Measurements from ENCODE around the gene NRXN3. TPM values are rescaled to one million over a fixed set of nuclear protein-coding genes. Genes with fewer than 3 reads are reported as not detected.

The NRXN3 gene
- polyA plus RNA-seq (ENCODE audit: insufficient read length in 3 of 3) = 1 to 10 TPM; 6.4 to 7.9 (median 6.9) TPM
- long read RNA-seq, donor 1 = 0 reads
- long read RNA-seq, donor 2 = 0 reads
- long read RNA-seq, donor 3, partial matches to known transcripts = 0 of 2 reads
- long read RNA-seq, donor 3, other reads (novel, unspliced or antisense) = 0 of 2 reads
- long read RNA-seq, donor 4 = 0 reads
- long read RNA-seq, donor 5 = 0 reads
- long read RNA-seq, donor 6 = 0 reads
- long read RNA-seq, donor 7 = 0 reads
- long read RNA-seq, donor 8 = 0 reads
- long read RNA-seq, donor 9 = 0 reads
- long read RNA-seq, donor 10, full-length matches to known transcripts = 1 of 1 reads
- long read RNA-seq, donor 10, partial matches to known transcripts = 0 of 1 reads
- long read RNA-seq, donor 10, other reads (novel, unspliced or antisense) = 0 of 1 reads
- long read RNA-seq, donor 11, partial matches to known transcripts = 0 of 1 reads
- long read RNA-seq, donor 11, other reads (novel, unspliced or antisense) = 0 of 1 reads
- long read RNA-seq, donor 12 = 0 reads
- long read RNA-seq, donor 13 = 0 reads
- long read RNA-seq, donor 14 = 0 reads
- long read RNA-seq, donor 15 = 0 reads
- long read RNA-seq, donor 16 = 0 reads

- peak in 9 of 11 donors; percentile 7 to 28 (median 21) for DNase-seq (ENCODE audit: extremely low read depth in 1 of 11, low read depth in 9 of 11, low spot score in 4 of 11)
Observed at GRCh38 chr14:78170203-78170602, at the start of gene NRXN3. Gene NRXN3 (plus strand): TSS chr14:78170373. CDS start chr14:78243094, 72,721 bp downstream.

GRCh38 chr14:78122436-78122835 lies 47.7 kb upstream of the NRXN3 start:
- DNase-seq (ENCODE audit: extremely low read depth in 1 of 11, low read depth in 9 of 11, low spot score in 4 of 11) = no peak

DNA sequence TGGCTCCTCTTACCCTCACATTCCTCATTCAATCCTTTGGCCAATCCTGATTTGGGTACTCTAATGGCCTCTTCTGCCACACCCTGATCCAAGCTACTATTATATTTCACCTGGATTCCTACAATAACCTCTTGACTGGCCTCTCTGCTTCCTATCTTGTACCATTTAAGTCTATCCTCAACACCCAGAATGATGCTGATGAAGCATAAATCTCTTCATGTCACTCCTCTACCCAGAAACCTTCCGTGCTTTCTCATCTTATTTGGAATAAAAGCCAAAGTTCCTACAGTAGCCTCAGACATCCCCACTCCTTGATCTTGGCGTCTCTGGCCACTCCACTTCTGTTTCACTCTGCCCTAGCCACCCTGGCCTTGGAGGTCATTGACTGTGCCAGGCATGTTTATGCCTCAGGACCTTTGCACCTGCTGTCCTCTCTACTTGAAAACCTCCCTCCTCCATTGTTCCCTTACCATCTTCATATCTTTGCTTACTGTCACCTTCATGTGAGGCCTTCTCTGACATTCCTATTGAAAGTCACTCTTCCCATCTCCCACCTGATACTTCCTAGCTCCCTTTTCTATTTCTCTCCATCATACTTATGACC lies 46.4 kb upstream of the NRXN3 start:
- DNase-seq (ENCODE audit: extremely low read depth in 1 of 11, low read depth in 9 of 11, low spot score in 4 of 11) = no peak

GRCh38 chr14:78127961-78128360 lies 42.2 kb upstream of the NRXN3 start:
- no peak for DNase-seq (ENCODE audit: extremely low read depth in 1 of 11, low read depth in 9 of 11, low spot score in 4 of 11)

DNA sequence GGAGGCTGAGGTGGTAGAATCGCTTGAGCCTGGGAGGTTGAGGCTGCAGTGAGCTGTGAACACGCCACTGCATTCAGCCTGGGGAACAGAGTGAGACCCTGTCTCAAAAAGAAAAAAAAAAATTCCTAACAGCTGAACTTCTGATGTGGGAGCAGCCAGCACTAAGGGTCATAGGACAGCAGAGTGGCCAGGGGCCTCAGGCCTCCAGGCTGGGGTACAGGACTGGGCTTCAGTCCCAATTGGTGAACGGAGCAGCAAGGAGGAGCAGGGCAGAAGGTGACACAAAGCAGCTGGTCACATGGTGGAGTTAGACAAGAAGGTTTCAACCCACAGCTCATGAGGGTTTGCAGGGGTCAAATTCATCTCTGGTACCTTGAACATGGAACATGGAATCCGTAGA lies 40.8 kb upstream of the NRXN3 start:
- DNase-seq (ENCODE audit: extremely low read depth in 1 of 11, low read depth in 9 of 11, low spot score in 4 of 11) = no peak

DNA sequence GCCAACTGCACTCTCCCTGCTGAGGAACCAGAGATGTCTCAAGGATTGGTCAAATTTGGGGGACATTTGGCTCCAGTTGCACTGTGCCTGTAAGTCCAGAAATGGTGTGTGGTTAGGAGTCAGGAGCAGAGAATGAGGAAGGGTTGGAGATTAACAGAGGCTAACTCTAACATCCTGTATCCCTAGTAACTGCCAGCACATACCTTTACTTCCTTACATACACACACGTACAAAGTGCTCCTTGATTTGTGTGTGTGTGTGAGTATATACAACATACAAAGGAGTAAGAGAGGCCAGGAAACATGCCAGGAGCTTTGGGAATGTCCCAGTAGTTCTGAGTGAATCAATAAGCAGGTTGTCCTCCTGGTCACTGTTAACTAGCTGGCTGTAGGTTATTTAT lies 39.8 kb upstream of the NRXN3 start:
- no peak for DNase-seq (ENCODE audit: extremely low read depth in 1 of 11, low read depth in 9 of 11, low spot score in 4 of 11)

DNA sequence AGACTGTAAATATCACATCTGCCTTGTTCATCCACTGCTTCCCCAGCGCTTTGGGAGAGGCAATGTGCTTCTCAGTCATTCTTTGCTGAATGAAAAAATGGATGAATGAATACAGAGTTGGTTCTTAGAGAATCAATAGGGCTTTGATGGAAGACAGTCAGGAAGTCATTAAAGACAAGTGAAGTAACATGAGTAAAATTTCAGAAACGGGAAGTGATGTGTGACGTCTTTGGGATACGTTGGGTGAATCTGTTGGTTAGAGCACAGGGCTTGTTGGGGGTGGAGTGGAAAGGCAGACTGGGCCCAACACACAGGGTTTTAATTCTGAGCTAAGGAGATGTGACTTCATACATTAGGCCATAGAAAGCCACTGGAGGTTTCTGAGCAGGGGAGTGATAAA lies 39.0 kb upstream of the NRXN3 start:
- no peak for DNase-seq (ENCODE audit: extremely low read depth in 1 of 11, low read depth in 9 of 11, low spot score in 4 of 11)

DNA sequence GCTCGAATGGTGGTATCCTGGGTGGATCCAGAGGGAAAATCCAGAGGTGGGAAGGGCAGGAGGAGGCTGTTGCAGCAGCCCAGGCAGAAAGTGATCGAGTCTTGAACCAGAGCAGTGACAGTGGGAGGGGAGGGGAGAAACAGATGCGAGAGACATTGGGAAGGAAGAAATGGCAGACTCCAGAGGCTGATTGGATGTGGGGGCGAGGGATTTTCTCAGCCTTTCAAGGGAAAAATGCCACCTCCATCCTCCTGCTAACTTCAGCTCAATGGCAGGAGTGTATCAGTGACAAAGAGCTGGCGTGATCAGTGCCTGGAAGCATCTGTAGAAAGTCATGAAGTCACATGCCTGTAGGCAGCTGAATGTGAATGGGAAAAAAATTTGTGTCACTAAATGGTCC lies 38.6 kb upstream of the NRXN3 start:
- no peak for DNase-seq (ENCODE audit: extremely low read depth in 1 of 11, low read depth in 9 of 11, low spot score in 4 of 11)

GRCh38 chr14:78135450-78135891 lies 34.7 kb upstream of the NRXN3 start:
- no peak for DNase-seq (ENCODE audit: extremely low read depth in 1 of 11, low read depth in 9 of 11, low spot score in 4 of 11)

- DNase-seq (ENCODE audit: extremely low read depth in 1 of 11, low read depth in 9 of 11, low spot score in 4 of 11) = no peak
Observed at GRCh38 chr14:78136695-78137094, 33.5 kb upstream of the NRXN3 start.

DNA sequence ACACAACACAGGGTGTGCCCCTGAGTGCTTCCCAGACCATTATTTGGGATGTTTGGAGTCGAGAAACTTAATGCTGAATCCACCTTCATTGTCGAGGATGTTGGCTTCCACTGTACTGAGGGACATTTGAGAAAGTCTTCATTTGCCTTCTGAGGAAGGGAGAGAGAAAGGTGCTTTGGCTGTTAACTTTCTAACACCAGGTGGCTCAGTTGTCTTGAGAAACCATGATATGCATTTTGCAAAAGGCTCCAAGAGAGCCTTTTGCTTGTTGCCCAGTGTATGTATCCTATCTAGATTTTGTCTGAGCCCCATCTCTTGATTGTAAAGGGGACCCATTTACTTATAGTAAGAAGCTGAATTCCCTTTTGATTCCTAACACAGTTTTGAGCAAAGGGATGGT lies 28.6 kb upstream of the NRXN3 start:
- DNase-seq (ENCODE audit: extremely low read depth in 1 of 11, low read depth in 9 of 11, low spot score in 4 of 11) = no peak

GRCh38 chr14:78142998-78143397 lies 27.2 kb upstream of the NRXN3 start:
- DNase-seq (ENCODE audit: extremely low read depth in 1 of 11, low read depth in 9 of 11, low spot score in 4 of 11) = no peak

GRCh38 chr14:78143489-78144145 lies 26.6 kb upstream of the NRXN3 start:
- DNase-seq (ENCODE audit: extremely low read depth in 1 of 11, low read depth in 9 of 11, low spot score in 4 of 11) = no peak

- no peak for DNase-seq (ENCODE audit: extremely low read depth in 1 of 11, low read depth in 9 of 11, low spot score in 4 of 11)
Observed at GRCh38 chr14:78152201-78153063, 17.7 kb upstream of the NRXN3 start.

GRCh38 chr14:78153064-78153341 lies 17.2 kb upstream of the NRXN3 start:
- DNase-seq (ENCODE audit: extremely low read depth in 1 of 11, low read depth in 9 of 11, low spot score in 4 of 11) = no peak

DNA sequence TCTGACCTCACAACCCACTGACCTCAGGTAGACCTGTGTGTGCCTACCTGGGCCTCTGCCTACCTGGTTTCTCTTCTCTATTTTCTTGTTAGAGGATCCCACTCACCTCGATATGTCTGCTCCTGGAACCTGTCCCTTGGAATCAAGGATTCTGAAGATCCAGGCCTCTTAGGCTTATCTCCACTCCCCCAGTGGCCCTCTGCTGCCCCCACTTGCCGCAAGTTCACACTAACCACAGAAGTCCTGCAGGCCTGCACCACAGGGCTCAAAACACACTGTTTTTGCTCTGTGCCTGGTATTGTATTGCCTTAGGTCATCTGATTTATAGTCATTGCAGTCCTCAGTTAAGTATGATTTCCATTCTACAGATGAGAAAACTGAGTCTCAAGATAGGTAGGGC lies 15.3 kb upstream of the NRXN3 start:
- no peak for DNase-seq (ENCODE audit: extremely low read depth in 1 of 11, low read depth in 9 of 11, low spot score in 4 of 11)

- DNase-seq (ENCODE audit: extremely low read depth in 1 of 11, low read depth in 9 of 11, low spot score in 4 of 11) = no peak
Observed at GRCh38 chr14:78156196-78156595, 14.0 kb upstream of the NRXN3 start.

DNA sequence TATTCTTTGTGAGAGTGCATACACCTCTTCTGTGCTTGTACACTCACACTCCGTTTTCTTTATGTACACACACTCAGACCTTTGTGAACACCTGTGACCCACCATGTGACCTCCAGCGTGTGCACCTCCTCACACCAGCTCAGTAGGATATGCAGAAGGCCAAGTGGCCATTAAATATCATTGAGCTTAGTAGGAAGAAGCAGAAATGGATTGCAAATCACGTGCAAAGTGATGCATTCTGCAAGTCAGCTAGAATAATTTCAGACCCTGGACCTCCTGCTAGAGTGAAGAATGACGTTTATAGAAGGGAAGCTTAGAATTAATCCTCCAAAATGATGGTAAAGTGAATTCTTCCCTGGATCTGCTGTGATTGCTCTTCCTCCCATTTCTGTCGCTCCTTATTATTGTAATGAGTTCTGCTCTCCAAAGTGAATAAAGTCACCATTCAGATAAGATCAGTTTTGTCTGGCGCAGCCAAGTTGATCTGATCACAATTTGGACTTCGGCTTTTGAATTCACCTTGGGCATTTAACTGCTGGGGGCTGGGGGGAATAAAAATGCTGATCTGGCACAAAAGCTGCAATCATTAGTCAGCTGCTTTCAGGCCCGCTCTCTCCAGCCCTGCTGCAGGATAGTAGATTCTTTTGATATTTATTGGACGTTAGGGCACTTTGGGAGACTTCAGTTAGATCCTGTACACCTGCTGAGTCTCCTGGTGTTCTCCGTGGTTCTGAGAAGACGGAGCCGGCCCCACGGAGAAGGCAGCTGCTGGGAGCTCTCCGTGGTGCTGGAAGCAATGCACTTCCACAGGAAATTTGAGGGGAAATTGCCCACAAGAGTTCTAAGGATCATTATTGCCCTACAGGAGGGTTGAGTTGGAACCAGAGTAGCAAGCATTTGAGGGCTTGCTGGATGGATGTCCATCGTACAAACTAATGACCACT lies 12.4 kb upstream of the NRXN3 start:
- peak; percentile 11 to 51 (median 39) for DNase-seq (ENCODE audit: extremely low read depth in 1 of 11, low read depth in 9 of 11, low spot score in 4 of 11)
